HL-60/S4 (cell line): ENCODE measurements around the gene TMBIM4.

Experiments used
- in situ Hi-C: fragments of 300-500 bp; cut with MboI; formaldehyde crosslinking; loops from 2 replicates; pipeline ENCODE4 v1.14.3; 2022; ENCODE audit warnings: low sequenced_read_pairs

The TMBIM4 gene

GRCh38 chr12:66142826-66143225 lies 27.0 kb downstream of the TMBIM4 start:
- in situ Hi-C loops = loop anchor here (10.0 kb wide), 1 partner anchor 262 kb away; no protein-coding TSS in a partner anchor

DNA sequence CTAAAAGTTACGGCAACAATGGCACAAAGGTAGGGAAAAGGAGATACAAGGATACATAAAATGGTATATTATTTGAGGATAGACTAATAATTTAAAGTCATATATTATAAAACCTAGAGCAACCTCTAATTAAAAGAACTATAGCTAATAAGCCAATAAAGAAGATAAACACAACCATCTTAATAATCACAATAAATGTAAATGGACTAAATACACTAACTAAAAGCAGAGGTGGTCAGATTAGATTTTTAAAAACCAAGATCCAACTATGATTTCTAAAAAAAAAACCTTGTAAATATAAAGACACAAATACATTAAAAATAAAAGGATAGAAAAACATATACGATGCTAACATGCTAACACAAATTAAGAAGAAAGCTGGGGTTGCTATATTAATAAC lies 28.5 kb downstream of the TMBIM4 start:
- in situ Hi-C loops = loop anchor here (10.0 kb wide), 1 partner anchor 264 kb away; no protein-coding TSS in a partner anchor

GRCh38 chr12:66140731-66141130 lies 29.1 kb downstream of the TMBIM4 start:
- in situ Hi-C loops = loop anchor here (10.0 kb wide), 1 partner anchor 264 kb away; no protein-coding TSS in a partner anchor

DNA sequence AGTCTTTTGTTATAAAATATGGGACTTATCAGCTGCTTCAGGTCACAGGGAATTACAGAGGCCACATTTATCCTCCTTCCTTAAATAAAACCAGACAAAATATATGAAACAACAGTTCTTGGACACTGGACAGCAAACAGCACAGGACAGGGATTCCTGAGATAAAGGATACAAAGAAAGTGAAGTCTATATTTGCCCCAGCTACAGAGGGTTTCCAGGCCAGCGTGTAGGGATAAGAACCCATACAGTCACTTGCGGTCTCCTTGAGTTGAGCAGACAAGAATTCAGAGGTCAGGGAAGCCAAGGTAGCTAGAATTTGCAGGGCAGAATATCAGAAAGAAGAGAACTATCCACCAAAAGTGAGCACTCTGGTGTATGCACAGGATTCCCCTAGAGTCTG lies 30.5 kb downstream of the TMBIM4 start:
- in situ Hi-C loops = no loop called here

GRCh38 chr12:66137937-66138336 lies 31.9 kb downstream of the TMBIM4 start:
- in situ Hi-C loops = no loop called here

DNA sequence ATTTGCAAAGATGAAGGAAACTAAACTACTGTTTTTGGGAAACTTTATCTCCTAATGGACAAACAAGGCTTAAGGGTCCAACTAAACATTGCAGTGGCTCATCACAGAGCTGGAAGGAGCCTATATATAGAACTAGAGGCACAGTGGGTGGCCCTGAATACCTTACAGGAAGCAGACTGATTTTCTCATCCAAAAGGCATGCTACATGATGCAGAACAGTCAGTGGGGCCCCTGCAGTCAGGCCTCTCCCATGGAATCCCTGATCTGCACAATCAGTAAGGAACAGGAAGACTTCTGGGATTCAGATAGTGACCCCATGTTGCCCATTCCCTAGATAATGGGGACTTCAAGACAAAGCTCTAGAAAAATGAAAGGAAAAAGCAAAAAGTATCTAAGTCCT lies 37.4 kb downstream of the TMBIM4 start:
- in situ Hi-C loops = no loop called here

- in situ Hi-C loops = no loop called here
Observed at GRCh38 chr12:66131067-66131688, 38.6 kb downstream of the TMBIM4 start.

DNA sequence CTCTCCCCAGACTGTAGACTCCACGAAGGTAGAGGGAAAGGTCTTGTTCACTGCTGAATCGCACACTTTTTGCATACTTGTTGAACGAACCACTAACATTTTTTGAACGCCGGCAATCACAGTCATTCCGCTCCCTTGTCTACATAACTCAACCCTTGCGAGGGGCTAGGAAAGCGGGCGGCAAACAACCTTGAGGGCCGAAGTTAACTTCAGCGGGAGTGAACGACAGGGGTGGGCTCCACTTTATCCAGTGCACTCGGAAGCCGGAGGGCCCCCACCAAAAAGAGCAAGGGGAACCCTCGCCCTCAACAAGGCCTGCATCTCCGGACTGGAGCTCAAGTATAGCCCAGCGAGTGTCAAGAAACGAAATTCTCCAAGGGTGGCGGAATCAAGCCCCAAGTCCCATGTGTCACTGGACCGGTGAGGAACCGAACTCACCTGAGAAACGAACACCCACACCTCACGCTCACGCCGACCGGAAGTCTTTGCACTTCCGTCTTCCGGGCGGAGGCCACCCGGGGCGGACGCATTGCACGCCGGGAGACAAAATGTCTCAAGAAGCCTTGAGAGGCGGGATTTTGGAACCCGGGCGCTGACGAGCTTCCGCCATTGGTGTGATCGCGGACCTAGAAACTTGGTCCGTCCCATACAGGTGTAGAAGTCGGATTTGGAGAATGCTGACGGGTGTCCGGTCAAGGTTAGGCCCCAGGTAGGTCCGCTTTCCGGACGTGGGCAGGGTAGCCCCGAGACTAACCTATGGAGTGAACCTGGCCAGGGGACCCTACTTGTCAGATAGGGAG lies 39.3 kb downstream of the TMBIM4 start, which contains the start of gene LLPH:
LLPH (minus strand) TSS at position 484 of the 800 bp plus-strand sequence. CDS start 1,644 bp downstream, outside the sequence.
- in situ Hi-C loops = no loop called here

DNA sequence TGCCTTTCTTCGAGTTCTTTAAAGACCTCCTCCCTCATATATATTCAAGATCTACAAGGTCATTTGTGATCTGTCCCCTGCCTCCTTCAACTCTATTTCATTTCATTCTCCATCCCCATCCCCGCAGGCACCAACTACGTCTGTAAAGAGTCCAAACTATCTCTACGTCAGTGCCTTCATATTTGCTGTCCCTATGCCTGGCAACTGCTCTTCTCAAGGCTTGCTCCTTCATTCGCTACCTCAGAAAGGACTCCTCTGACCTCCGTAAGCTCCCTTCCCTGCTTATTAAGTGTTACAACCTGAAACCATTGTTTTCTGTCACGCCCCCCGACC lies 39.9 kb downstream of the TMBIM4 start:
- in situ Hi-C loops = no loop called here

GRCh38 chr12:66127650-66128049 lies 42.1 kb downstream of the TMBIM4 start:
- in situ Hi-C loops = no loop called here

DNA sequence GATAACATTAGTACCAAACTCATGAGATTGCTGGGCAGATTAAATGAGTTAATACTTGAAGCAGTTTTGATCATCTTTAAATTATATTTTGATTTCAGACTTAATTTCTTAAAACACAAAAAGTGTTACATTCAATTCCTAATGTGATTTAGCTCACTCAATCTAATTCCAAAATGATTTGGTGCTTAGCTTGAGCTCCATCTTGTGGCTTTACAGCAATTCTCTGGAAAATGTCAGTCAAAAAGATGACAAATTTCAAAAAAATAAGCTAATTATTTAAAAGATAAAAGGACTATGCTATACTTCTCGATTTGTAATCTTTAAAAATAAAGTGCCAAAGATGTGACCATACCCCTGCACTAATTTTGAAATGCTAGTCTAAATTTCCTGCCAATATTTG lies 49.3 kb downstream of the TMBIM4 start:
- in situ Hi-C loops = no loop called here

DNA sequence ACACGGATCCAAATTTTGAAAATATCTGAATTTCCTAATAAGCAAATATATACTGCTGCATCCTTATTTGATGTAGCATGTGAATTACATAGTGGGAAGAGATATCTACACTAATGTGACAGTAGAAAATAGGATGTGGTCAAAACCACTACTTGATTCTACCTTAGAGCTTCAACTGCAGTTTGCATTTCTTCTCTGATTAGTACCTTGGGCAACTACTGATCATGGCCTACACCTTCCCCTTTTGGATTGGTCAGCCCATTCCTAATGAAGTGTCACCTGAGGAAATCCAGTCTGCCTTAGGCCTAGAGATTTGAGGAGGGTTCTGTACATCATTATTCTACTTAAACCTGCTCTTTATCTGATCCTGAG lies 49.9 kb downstream of the TMBIM4 start:
- in situ Hi-C loops = no loop called here

DNA sequence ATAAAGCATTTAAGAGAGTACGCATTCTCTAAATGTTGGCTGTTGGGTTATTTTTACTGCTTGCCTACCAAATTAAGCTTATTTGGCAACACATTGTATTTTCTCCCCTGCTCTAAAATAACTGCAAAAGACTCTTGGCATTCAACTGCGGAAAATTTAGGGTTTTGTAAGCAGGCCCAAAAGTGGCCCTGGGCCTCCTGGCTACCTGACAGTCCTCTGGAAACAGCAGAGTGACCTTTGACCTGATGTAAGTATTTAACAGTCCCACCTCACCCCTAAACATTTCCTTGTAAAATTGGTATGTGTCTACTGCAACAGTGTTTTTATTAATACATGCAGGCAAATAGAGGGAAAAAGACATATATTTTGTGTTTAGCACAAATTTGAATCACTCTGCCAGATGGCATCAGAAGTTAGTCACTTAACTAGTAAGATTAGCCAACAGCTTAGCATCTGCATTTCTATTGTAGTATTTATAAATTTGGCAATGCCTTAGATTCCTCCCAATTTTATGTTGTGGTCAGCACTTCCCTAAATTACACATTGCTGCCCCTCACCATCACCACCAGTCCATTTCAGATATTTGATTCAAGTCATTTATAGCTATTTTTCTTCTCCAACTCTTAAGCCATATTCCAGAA lies 50.4 kb downstream of the TMBIM4 start:
- in situ Hi-C loops = no loop called here

GRCh38 chr12:66118240-66118891 lies 51.4 kb downstream of the TMBIM4 start:
- in situ Hi-C loops = no loop called here

DNA sequence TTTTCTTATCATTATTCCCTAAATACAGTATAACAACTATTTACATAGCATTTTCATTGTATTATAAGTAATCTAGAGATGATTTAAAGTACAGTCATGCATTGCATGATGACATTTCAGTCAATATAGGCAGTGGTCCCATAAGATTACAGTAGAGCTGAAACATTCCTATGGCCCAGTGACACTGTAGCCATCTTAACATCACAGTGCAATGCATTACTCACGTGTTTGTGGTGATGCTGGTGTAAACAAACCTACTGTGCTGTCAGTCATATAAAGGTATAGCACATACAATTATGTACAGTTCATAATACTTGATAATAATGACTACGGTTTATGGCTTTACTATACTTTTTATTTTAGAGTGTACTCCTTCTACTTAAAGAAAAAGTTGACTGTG lies 52.6 kb downstream of the TMBIM4 start:
- in situ Hi-C loops = no loop called here

GRCh38 chr12:66115071-66115600 lies 54.7 kb downstream of the TMBIM4 start:
- in situ Hi-C loops = no loop called here

- in situ Hi-C loops = no loop called here
Observed at GRCh38 chr12:66113471-66113870, 56.3 kb downstream of the TMBIM4 start.

DNA sequence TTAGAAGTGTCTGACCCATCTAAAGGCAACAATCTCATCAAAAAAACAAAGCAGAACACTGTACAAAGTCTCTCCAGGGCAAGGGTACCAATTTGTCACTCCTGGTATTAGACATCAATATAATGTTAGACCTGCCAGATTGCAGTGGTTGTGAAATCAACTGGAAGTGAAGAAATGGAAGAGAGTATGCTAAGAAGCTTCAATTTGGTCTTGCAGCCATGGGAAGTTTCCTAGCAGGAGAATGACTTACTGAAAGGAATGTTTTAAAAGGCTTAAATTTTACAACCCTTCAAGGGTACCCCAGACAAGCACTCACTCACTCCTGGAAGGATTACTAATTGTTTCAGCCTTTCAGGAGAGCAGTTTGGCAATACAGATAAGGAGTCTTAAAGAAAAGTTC lies 58.2 kb downstream of the TMBIM4 start:
- in situ Hi-C loops = no loop called here

DNA sequence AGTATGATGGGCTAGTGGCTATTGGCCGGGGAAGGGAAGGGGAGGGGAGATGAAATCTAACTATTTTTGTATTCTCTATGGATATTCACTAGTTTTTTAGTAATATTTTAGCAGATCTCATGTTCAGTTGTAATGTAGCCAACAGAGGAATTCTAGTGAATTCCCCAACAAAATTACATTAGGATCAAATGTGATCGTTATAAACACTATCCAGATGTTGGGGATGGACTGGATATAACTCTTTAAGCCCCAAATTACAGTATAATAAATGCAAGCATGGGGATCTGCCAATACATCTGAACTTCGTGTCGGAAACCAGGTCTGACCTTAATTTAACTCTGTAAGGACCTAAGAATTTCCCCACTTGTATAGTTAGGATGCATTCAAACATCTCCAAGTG lies 60.7 kb downstream of the TMBIM4 start:
- in situ Hi-C loops = no loop called here

DNA sequence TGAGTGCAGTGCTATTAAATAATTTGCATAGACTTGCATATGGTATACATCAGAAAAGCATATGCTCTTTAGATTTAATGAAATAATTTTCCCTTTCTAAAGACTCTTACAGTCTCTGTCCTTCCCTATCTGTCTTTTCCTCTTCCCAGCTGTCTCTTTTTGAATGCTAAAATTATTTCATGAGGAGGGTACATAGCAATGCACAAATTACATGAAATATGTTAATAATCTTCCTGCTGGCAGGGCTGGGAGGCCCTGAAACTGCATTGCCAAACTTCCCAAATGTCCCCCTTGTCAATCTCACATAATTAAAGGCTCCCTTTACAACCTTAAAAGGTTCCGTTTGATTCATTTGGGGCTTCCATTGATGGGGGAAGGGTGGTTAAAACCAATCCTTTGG lies 61.4 kb downstream of the TMBIM4 start:
- in situ Hi-C loops = no loop called here

DNA sequence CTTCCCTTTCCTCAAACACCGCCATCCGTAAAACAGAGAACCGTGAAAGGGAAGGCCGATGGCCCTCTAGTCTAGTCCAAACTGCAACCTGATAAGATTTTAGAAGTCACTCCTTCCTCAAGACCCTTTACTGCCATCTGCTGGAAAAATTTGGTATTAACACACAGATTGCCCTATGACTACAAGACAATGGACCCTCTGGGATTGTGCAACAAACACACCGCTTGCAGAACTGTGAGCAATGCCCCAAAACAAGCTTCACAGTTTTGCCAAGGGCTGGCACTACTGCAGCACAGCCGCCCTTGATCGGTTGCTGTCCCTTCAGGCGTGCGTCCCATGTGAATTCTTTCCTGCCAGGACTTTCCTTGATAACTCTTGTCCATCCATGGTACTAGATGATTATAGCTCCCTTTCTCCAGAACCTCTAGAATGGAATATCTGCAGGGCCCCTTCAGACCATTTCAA lies 62.3 kb downstream of the TMBIM4 start:
- in situ Hi-C loops = no loop called here
